SK-N-SH (cell line): Measurements from ENCODE around the gene GHR. TPM values are rescaled to one million over a fixed set of nuclear protein-coding genes. Genes with fewer than 3 reads are reported as not detected.

ENCODE experiments used
- CTCF ChIA-PET: fragments of 300-600, 350-600 bp; formaldehyde crosslinking; extraction: SDS; loops from one replicate; lab custom pipeline; 2021; lab: Yijun Ruan, JAX
- POLR2A ChIA-PET: fragments of 350-600 bp; sonication (Branson Sonifier 250); formaldehyde crosslinking; extraction: SDS; loops from one replicate; lab custom pipeline; 2020; ENCODE audit warnings: antibody characterized with exemption, inconsistent platforms; lab: Yijun Ruan, JAX
- DNase-seq: peaks from one replicate; pipeline ENCODE4 v3.0.0; 2012
- H2AFZ ChIP-seq: fragments of 200-600 bp; sonication (generic); 2 replicates; pipeline ENCODE4 v1.8.1; 2016; ENCODE audit warnings: antibody characterized with exemption, mild to moderate bottlenecking, low read depth
- H3F3A ChIP-seq: fragments of 200-600 bp; sonication (generic); replicated peaks from 2 replicates; pipeline ENCODE3; 2016; ENCODE audit warnings: antibody characterized with exemption, mild to moderate bottlenecking; ENCODE audit not compliant: insufficient read depth
- H3K27ac ChIP-seq, 2 experiments: fragments of 200-500 bp in 1 of 2; fragments of 200-600 bp in 1 of 2; sonication (Bioruptor generic) in 1 of 2; sonication (generic), shearing (Covaris generic) in 1 of 2; 2 replicates each; pipeline versions ENCODE4 v1.5.1 to v1.6.1; 2014 to 2016; ENCODE audit warnings: low read depth in 2 of 2, inconsistent platforms in 1 of 2, low read length in 1 of 2, mild to moderate bottlenecking in 1 of 2, mixed read lengths in 1 of 2
- H3K27me3 ChIP-seq: fragments of 200-600 bp; sonication (generic), shearing (Covaris generic); 2 replicates; pipeline ENCODE4 v1.6.1; 2016; ENCODE audit warnings: mixed run types; ENCODE audit not compliant: insufficient read depth
- H3K36me3 ChIP-seq, 2 experiments: fragments of 200-500 bp in 1 of 2; fragments of 200-600 bp in 1 of 2; sonication (Bioruptor generic) in 1 of 2; sonication (generic) in 1 of 2; replicated peaks in 1 of 2; 2 replicates each; pipeline versions ENCODE3 to v1.5.1; 2014 to 2016; ENCODE audit warnings: low read length in 1 of 2, mild to moderate bottlenecking in 1 of 2; ENCODE audit not compliant: insufficient read depth in 2 of 2, control insufficient read depth in 1 of 2
- H3K4me1 ChIP-seq, 2 experiments: fragments of 200-500 bp in 1 of 2; fragments of 200-600 bp in 1 of 2; sonication (Bioruptor generic) in 1 of 2; sonication (generic), shearing (Covaris generic) in 1 of 2; 2 replicates each; pipeline versions ENCODE4 v1.5.1 to v1.6.1; 2014 to 2016; ENCODE audit warnings: low read depth in 1 of 2, low read length in 1 of 2, mixed run types in 1 of 2; ENCODE audit not compliant: insufficient read depth in 2 of 2, control insufficient read depth in 1 of 2
- H3K4me2 ChIP-seq: fragments of 200-600 bp; sonication (generic), shearing (Covaris generic); 2 replicates; pipeline ENCODE4 v1.6.1; 2017; ENCODE audit warnings: mixed run types
- H3K4me3 ChIP-seq, 2 experiments: fragments of 200-500 bp in 1 of 2; fragments of 200-600 bp in 1 of 2; sonication (Bioruptor generic) in 1 of 2; sonication (generic), shearing (Covaris generic) in 1 of 2; 2 replicates each; pipeline versions ENCODE4 v1.5.1 to v1.8.1; 2014 to 2016; ENCODE audit warnings: low read depth in 2 of 2, inconsistent platforms in 1 of 2, low read length in 1 of 2, mild to moderate bottlenecking in 1 of 2, mixed read lengths in 1 of 2, moderate library complexity in 1 of 2
- H3K79me2 ChIP-seq: fragments of 200-600 bp; sonication (generic); 2 replicates; pipeline ENCODE4 v1.8.1; 2017; ENCODE audit warnings: mild to moderate bottlenecking; ENCODE audit not compliant: insufficient read depth
- H3K9ac ChIP-seq: fragments of 200-600 bp; sonication (generic); 2 replicates; pipeline ENCODE4 v1.6.1; 2017; ENCODE audit warnings: mixed run types
- H3K9me2 ChIP-seq: fragments of 200-600 bp; sonication (generic); 2 replicates; pipeline ENCODE4 v1.6.1; 2017; ENCODE audit warnings: mixed run types
- H3K9me3 ChIP-seq: fragments of 200-600 bp; sonication (generic); 2 replicates; pipeline ENCODE4 v1.6.1; 2017; ENCODE audit warnings: mixed run types, mild to moderate bottlenecking, moderate library complexity
- H4K20me1 ChIP-seq: fragments of 200-600 bp; sonication (generic); 2 replicates; pipeline ENCODE4 v1.6.1; 2017; ENCODE audit warnings: mild to moderate bottlenecking, mixed run types; ENCODE audit not compliant: insufficient read depth
- CHD2 ChIP-seq: fragments of 150-350 bp; IDR thresholded peaks from 2 replicates; pipeline ENCODE4 v1.6.1; 2018; ENCODE audit warnings: low read length; ENCODE audit not compliant: partially characterized antibody
- ELF1 ChIP-seq: IDR thresholded peaks from 2 replicates; pipeline ENCODE4 v1.4.0; 2012
- FOXM1 ChIP-seq: IDR thresholded peaks from 2 replicates; pipeline ENCODE4 v1.4.0; 2012; ENCODE audit warnings: low read depth, mild to moderate bottlenecking
- GABPA ChIP-seq: IDR thresholded peaks from 2 replicates; pipeline ENCODE4 v1.4.0; 2012; ENCODE audit warnings: low read depth, mild to moderate bottlenecking
- GATA2 ChIP-seq: sonication (generic); formaldehyde crosslinking; IDR thresholded peaks from 2 replicates; pipeline ENCODE4 v1.5.0; 2020; ENCODE audit warnings: mild to moderate bottlenecking, missing genetic modification reagents
- NFIC ChIP-seq: IDR thresholded peaks from 2 replicates; pipeline ENCODE4 v1.4.0; 2012; ENCODE audit warnings: borderline replicate concordance
- RXRA ChIP-seq: IDR thresholded peaks from 2 replicates; pipeline ENCODE4 v1.4.0; 2012; ENCODE audit warnings: low read depth, mild to moderate bottlenecking, borderline replicate concordance
- SIN3A ChIP-seq: IDR thresholded peaks from 2 replicates; pipeline ENCODE4 v1.6.1; 2012; ENCODE audit warnings: low read depth, mild to moderate bottlenecking, low read length, moderate library complexity, borderline replicate concordance
- YY1 ChIP-seq: IDR thresholded peaks from 2 replicates; pipeline ENCODE4 v1.4.0; 2012; ENCODE audit warnings: low read depth, mild to moderate bottlenecking
- WGBS: methylation state at CpG from one replicate; pipeline ENCODE4 v1.1.6; 2017; ENCODE audit warnings: low lambda C conversion rate; 5-methylcytosine and 5-hydroxymethylcytosine counted together
- polyA plus RNA-seq, 3 experiments: library from polyadenylated mRNA; depleted of rRNA; stranded (reverse); fragments of >200 nt; gene quantifications; 2 replicates each; pipeline ENCODE4 v1.2.3, GENCODE V29; 2012
- TF ChIP-seq, protein P1 (sequence below): IDR thresholded peaks from 2 replicates; pipeline ENCODE4; 2012

The GHR gene
- polyA plus RNA-seq, 1 of the 3 experiments (the other 2 are of a cell fraction): 0.03 TPM

DNA sequence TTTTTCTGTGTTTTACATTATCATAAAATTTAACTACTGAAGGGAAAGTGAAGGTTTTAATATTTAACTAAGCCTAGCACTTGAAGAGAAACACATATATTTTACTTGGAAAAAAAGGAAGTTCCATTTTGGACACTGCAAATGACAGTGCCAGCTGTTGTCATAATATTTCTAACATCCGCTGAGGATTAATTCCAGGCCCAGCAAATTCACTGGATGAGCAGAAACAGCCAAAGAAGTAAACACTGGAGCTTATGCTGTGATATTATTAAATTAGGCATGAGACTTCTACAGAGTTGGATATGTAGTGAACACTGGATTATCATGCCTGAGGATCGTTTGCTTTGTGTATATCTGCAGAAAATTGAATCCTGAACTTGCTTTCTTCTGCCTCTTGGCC lies 67.6 kb downstream of the GHR start:
- Histone ChIP-seq H4K20me1 (no peaks in the 10 kb centered on the region), H3K27me3 (no peaks in the 10 kb centered on the region), H3K79me2 (no peaks in the 10 kb centered on the region), H3K9me3 (no peaks in the 10 kb centered on the region), H2AFZ (no peak overlapping the region), H3K4me3 (no peak overlapping the region), H3K36me3 (no peaks in the 10 kb centered on the region), H3F3A (no peaks in the 10 kb centered on the region), H3K9me2 (no peaks in the 10 kb centered on the region), H3K4me1 (no peaks in the 10 kb centered on the region), H3K9ac (no peak overlapping the region), H3K27ac (no peak overlapping the region), H3K4me2 (no peak overlapping the region)
- DNase-seq: no peak
- WGBS: 0% methylated on average over 2 of the region's 2 CpGs
- CTCF ChIA-PET: no interaction called here
- TF ChIP-seq CHD2: no peak
- POLR2A ChIA-PET: no interaction called here

DNA sequence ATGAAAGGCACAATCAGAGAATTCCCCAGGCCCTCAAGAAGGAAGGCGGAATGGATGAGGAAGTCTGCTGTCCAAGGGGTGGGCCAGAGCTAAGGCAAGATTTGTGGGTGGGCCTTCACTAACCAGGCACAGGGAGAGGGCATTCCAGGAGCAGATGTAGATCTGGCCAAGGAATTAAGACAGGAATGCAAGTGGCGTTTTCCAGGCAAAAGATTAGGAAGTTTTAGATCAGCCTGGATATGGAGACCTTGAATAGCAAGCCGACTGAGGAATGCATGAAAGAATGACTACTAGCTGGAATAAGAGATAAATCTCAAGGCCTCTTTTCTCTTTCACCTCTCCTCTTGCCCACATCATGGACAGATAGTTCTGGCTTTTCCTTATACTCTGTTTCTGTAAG lies 68.5 kb downstream of the GHR start:
- Histone ChIP-seq H3K27me3 (no peaks in the 10 kb centered on the region), H3K9ac (no peak overlapping the region), H3K27ac (no peak overlapping the region), H4K20me1 (no peaks in the 10 kb centered on the region), H2AFZ (no peak overlapping the region), H3K4me3 (no peak overlapping the region), H3K4me1 (no peaks in the 10 kb centered on the region), H3K9me3 (no peaks in the 10 kb centered on the region), H3K79me2 (no peaks in the 10 kb centered on the region), H3K4me2 (no peak overlapping the region), H3K9me2 (no peaks in the 10 kb centered on the region), H3K36me3 (no peaks in the 10 kb centered on the region), H3F3A (no peaks in the 10 kb centered on the region)
- DNase-seq: no peak
- 2% methylated on average over 3 of the region's 3 CpGs for WGBS
- CTCF ChIA-PET: no interaction called here
- no peak for TF ChIP-seq RXRA
- no peak for TF ChIP-seq ELF1
- TF ChIP-seq YY1: no peak
- TF ChIP-seq SIN3A: no peak
- TF ChIP-seq, protein P1, sequence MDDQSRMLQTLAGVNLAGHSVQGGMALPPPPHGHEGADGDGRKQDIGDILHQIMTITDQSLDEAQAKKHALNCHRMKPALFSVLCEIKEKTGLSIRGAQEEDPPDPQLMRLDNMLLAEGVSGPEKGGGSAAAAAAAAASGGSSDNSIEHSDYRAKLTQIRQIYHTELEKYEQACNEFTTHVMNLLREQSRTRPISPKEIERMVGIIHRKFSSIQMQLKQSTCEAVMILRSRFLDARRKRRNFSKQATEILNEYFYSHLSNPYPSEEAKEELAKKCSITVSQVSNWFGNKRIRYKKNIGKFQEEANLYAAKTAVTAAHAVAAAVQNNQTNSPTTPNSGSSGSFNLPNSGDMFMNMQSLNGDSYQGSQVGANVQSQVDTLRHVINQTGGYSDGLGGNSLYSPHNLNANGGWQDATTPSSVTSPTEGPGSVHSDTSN: no peak
- no peak for TF ChIP-seq GATA2 (CRISPR knock-in tag)
- TF ChIP-seq NFIC: no peak
- TF ChIP-seq GABPA: no peak
- POLR2A ChIA-PET: no interaction called here

DNA sequence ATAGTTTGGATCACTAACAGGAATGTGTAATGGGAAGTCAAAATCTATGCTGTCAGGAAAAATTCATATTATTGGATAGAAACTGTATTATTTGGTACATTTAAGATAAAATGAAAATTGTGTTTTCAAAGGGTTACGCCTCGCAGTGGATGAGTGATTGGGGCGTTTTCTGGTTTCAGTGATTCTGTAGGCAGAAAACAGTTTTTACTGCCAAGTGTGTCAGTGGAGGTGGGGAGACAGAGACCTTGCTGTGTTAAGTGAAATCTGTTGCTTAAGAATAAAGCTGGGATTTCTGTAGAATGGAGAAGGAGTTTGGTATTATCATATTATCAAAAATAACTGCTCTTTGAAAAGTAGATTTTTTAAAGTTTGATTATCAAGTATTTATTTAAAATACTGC lies 69.7 kb downstream of the GHR start:
- no peak for DNase-seq
- TF ChIP-seq FOXM1 (no peak), YY1 (no peak)
- TF ChIP-seq, all 33 proteins: peak for 0
- Histone ChIP-seq H3K9ac (no peak overlapping the region), H3K79me2 (no peaks in the 10 kb centered on the region), H4K20me1 (no peaks in the 10 kb centered on the region), H3K36me3 (no peaks in the 10 kb centered on the region), H3K4me2 (no peak overlapping the region), H3K27me3 (no peaks in the 10 kb centered on the region), H3K9me3 (no peaks in the 10 kb centered on the region), H3K4me1 (no peaks in the 10 kb centered on the region), H3K27ac (no peak overlapping the region), H3K4me3 (no peak overlapping the region), H2AFZ (no peak overlapping the region), H3F3A (no peaks in the 10 kb centered on the region), H3K9me2 (no peaks in the 10 kb centered on the region)
- 4% methylated on average over 3 of the region's 3 CpGs for whole genome bisulfite sequencing
- POLR2A ChIA-PET: no interaction called here
- CTCF ChIA-PET: no interaction called here
